CD4-positive, alpha-beta T cell treated with Interferon alpha-2 for 1 hour (primary cell): ENCODE measurements around the gene CBLB.
A peak's percentile ranks its signal among the peaks of the same experiment; 100 is the strongest.

ENCODE experiments used
- DNase-seq, 2 donors: peaks; one replicate each; pipeline ENCODE4 v3.0.0-alpha.2; 2020 to 2022

The CBLB gene

DNA sequence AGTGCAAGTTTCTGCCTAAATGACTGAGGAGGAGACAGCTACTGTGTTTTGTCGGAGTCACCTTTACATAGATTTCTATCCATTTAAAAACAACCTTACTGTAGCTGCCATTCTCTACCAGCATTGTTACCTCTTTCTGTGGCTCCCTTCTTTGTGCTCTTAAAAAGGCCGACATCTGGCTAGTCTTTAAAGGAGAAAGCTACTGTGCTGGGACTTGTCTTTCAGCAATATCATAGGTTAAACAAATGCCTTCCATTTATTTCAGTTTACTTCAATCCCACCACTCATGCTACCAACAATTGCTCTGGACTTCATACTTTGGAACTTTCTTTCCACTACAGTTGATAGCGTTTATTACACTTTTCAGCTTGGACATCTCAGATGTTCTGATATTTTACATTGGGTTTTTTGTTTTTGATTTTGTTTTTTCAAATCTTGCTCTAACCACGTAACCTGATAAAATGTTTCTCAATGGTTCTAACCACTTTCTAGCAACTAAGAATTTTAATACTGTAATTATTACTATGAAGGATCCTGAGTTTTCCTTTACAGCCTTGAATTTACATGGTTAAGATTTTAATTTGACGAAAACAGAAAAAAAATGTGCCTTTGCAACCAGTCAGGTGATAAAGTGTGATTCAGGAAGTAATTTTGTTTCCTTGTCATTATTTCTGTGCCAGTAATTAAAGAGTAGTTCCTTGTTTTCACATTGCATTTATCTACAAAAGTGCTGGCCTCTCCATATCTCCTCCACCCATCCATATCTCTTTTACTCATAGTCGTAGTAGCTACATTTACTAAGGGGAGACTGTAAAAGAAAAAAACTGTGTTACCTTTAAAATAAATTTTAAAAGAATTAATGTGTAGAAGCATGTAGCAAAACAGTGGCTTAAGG, 1.3 kb upstream of the CBLB start:
- DNase-seq = no peak

GRCh38 chr3:105869531-105869833, 670 bp upstream of the CBLB start:
- no peak for DNase-seq

- DNase-seq = peak in 1 of 2 donors; percentile 6
These were observed 426 bp downstream of the CBLB start for GRCh38 chr3:105868431-105868741.

DNA sequence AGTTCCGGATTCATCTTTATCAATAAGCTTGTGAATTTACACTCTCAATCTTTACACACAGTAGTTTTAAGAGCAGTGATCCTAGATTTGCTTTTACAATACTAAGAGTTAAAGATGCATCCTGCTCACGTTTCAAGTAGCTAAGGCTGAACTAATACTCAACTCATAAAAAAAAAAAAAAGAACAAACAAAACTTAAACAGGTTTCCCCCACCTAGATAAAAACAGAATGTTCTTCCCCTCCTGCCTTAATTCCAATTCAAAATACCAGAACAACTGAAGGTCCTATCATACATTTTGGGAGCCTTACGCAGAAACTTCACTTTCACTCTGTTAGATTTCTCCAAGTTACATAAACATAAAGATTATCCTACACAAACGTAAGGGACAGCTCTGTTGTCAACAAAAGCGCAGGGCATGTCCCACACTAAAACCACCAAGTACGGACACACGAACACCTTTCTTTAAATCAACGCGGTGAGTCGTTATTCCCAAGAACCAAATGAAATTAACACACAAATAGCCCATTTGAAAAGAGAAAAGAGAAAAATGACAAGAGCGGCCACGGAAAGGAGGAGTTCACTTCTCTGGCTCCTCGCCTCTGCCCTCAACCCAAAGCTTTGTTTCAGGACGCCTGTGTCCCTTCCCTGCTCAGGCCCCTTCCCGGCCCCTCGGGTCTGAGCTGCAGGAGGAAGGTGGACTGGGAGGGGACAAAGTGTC, 941 bp downstream of the CBLB start:
- DNase-seq = peak in 1 of 2 donors; percentile 36

- DNase-seq = peak in 1 of 2 donors; percentile 61
These were observed 1.9 kb downstream of the CBLB start for GRCh38 chr3:105866656-105867653.

- DNase-seq = no peak
These were observed 2.9 kb downstream of the CBLB start for GRCh38 chr3:105865867-105866350.

GRCh38 chr3:105865016-105865623, 3.7 kb downstream of the CBLB start:
- no peak for DNase-seq

GRCh38 chr3:105864212-105864611, 4.6 kb downstream of the CBLB start:
- no peak for DNase-seq

DNA sequence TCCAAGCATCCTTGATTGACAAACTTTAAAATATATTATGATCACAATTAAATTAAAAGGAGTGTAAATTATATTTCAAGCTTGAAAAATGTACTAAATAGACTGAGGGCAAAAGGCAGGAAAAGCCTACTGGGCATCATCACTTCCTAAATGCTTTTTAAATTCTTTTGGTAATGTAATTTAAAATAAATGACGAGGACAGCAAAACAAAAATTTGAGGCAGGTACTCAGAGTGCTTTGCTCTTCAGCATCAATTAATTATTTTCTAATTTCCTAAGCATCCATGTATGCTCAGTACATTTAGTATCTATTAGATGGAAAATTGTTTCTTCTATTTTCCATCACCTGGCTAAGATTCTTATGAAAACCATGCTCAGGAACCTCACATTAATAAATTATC, 5.2 kb downstream of the CBLB start:
- DNase-seq = no peak

- DNase-seq = peak in 1 of 2 donors; percentile 48
These were observed 6.6 kb downstream of the CBLB start for GRCh38 chr3:105862217-105862616.

- no peak for DNase-seq
These were observed 8.2 kb downstream of the CBLB start for GRCh38 chr3:105860641-105861040.

GRCh38 chr3:105858017-105858416, 10.8 kb downstream of the CBLB start:
- no peak for DNase-seq

GRCh38 chr3:105857601-105858000, 11.2 kb downstream of the CBLB start:
- DNase-seq = no peak

DNA sequence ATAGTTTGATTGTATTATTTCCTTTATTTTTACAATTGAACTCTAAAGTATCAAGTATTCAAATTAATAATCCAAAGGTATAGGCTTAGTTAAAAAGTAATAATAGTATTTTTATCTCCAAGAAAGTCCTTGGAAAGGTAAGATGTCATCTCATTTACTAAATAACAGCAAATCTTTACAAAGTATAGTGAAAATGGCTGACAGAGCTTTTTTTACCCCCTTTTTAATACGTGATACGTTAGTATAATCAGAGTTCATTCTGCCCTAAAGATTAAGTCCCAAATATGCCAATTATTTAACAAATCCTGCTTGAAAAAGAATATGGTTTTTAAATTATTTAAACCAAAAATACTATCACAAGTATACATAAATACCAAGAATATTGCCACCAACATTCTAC, 12.2 kb downstream of the CBLB start:
- DNase-seq = no peak

DNA sequence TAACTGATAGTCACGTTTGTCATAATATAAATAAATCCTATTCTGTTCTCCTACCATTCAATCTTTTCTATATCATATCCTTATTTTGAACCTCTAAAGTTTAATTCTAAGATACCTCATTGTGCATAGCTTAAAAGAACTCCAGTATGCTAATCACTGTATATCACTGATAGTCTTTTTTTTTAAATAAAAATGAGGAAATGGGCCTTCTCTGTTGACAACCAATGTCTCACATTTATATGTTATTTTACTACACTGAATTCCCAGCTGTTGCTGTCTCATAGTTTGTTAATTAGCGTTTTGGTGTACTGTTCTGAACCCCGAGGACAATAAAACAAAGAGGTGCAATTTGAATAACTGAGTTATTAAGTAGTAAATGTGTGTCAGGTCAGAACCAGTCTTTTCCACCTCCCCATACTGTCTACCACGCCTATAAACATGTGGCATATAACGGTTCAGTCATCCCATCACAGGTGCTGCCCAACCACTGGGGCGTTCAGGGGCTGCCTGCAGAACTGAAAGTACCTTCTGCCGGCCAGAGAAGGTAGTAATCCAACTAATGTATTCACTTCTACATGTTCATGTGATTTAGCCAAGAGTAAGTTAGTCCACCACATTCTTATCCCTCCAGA, 14.9 kb downstream of the CBLB start:
- peak in 1 of 2 donors; percentile 68 for DNase-seq

- DNase-seq = no peak
These were observed 17.2 kb downstream of the CBLB start for GRCh38 chr3:105851582-105851981.

- no peak for DNase-seq
These were observed 17.6 kb downstream of the CBLB start for GRCh38 chr3:105851176-105851575.

GRCh38 chr3:105850593-105850992, 18.2 kb downstream of the CBLB start:
- DNase-seq = no peak

DNA sequence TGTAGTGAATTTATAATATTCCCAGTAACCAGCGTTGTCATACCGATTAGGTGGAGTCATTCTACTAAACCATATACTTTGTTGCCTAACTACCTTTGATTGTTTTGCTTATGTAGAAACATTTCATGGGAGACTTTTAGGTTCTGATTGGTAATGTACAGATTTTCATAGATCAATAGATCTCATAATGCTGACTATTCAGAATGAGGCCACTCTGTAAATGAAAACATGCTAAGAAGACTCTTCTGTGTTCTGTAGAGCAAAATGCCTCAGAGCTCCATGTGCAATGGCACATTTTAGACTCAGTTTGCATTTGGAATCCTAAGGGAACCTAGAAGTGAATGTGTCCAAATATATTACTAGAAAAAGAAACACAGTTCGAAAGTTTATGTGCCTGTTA, 20.0 kb downstream of the CBLB start:
- no peak for DNase-seq

GRCh38 chr3:105847865-105848264, 20.9 kb downstream of the CBLB start:
- DNase-seq = no peak

DNA sequence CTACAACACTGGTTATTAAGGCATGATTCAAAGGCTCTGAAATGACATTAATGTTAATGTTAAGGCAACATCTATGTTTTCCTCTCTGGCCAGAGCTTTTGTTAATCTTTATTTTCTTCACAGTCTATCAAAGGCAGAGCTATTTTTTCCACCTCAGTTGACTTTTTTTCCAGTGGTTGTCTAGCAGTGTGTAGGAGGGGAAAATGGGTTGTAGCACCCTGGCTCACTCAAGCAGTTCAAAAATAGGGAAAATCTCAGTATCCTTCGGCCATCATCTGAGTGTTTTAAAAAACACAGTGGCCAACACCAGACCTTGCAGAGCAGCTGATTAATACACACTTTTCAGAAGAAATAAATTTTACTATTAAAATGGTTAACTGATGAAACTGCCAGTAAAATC, 21.4 kb downstream of the CBLB start:
- DNase-seq = no peak

DNA sequence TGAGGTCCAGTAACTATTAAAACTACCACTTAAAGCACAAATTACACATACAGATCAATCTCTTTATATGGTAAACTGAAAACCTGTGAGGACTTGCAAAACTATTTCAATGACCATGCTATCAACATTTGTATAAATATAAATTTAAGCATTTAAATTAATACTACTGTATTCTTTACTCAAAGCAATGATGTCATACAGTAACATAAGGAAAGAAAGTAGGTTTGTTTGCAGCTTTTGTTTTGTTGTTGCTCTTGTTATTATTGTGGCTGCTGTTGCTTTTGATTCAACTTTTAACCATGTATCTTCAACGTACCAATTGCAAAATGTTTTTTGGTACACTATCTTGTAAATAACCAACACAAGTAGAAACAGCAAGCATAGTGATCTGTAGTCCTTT, 22.0 kb downstream of the CBLB start:
- DNase-seq = no peak
